Measurements from ENCODE around the gene ARHGAP22.

DNA sequence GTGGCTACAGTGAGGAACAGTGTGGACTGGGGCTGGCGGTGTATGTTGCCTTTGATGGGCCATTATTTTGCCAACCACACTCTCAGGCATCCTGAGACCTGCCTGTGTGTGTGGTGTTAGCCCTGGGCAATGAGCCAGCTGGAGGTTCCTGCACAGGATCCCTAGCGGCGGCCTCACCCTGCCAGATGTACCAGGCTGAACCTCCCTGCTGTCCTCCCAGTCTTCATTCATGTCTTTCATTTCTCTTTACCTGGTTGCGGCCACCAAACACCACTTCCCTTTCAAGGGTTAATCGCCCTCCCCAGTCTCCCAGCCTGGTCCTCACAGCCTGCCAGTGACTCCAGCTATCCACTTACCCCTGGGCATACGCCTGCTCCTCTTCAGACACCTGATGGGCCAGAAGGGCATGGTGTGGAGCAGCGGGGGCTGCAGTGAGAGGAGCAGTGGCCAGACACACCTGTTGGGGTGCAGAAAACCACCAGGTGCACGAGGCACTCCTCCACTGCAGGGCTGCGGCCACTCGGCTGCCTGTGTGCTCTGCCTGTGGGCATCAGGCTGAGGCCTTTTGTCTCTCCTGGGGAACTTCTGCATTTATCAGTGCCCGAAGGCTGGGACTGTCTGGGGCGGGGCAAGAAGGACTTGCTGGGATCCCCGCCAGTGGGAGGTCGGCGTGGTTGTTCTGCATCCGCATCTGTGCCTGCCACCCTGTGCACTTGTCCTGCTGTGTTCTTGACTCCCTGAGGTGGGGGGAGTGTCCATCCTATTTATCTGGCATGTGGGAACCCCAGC lies 111.6 kb downstream of the ARHGAP22 start:
- no peak for TF ChIP-seq POLR2A (IDR thresholded peaks at IDR 0.05; ENCODE audit: low read depth, low read length)
- no peak for TF ChIP-seq SMC3 (IDR thresholded peaks at IDR 0.05; ENCODE audit: low read depth, low read length)
- TF ChIP-seq, protein P1, sequence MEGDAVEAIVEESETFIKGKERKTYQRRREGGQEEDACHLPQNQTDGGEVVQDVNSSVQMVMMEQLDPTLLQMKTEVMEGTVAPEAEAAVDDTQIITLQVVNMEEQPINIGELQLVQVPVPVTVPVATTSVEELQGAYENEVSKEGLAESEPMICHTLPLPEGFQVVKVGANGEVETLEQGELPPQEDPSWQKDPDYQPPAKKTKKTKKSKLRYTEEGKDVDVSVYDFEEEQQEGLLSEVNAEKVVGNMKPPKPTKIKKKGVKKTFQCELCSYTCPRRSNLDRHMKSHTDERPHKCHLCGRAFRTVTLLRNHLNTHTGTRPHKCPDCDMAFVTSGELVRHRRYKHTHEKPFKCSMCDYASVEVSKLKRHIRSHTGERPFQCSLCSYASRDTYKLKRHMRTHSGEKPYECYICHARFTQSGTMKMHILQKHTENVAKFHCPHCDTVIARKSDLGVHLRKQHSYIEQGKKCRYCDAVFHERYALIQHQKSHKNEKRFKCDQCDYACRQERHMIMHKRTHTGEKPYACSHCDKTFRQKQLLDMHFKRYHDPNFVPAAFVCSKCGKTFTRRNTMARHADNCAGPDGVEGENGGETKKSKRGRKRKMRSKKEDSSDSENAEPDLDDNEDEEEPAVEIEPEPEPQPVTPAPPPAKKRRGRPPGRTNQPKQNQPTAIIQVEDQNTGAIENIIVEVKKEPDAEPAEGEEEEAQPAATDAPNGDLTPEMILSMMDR (conservative IDR thresholded peaks at IDR 0.05; ENCODE audit: low read depth, low read length) = no peak
- no peak for TF ChIP-seq CHD1 (IDR thresholded peaks at IDR 0.05; ENCODE audit: low read depth, low read length)
- no peak for TF ChIP-seq MAZ (IDR thresholded peaks at IDR 0.05; ENCODE audit: borderline replicate concordance, low read depth, low read length)
- no peak for TF ChIP-seq FOS (IDR thresholded peaks at IDR 0.05; ENCODE audit: low read depth, low read length)
- TF ChIP-seq RAD21 (IDR thresholded peaks at IDR 0.05; ENCODE audit: low read length) = no peak
- TF ChIP-seq, protein P2, sequence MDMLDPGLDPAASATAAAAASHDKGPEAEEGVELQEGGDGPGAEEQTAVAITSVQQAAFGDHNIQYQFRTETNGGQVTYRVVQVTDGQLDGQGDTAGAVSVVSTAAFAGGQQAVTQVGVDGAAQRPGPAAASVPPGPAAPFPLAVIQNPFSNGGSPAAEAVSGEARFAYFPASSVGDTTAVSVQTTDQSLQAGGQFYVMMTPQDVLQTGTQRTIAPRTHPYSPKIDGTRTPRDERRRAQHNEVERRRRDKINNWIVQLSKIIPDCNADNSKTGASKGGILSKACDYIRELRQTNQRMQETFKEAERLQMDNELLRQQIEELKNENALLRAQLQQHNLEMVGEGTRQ (IDR thresholded peaks at IDR 0.05; ENCODE audit: low read depth, low read length) = no peak
- no peak for TF ChIP-seq RCOR1 (IDR thresholded peaks at IDR 0.05; ENCODE audit: insufficient replicate concordance, low read length)
- TF ChIP-seq CEBPB (IDR thresholded peaks at IDR 0.05; ENCODE audit: low read depth, low read length) = no peak

Data from IMR-90 (cell line).